Stimulated activated naive CD8-positive, alpha-beta T cell treated with anti-CD3 and anti-CD28 coated beads, Interleukin-15, Interleukin-2, amounts not matched to agents 100 U/mL and 50 U/mL, for 24 hours (primary cell): ENCODE results near the gene PDIA4.
A peak's percentile ranks its signal among the peaks of the same experiment; 100 is the strongest.
"Not testable (repeated sequence)": the region's sequence is repeated elsewhere in the genome, so short reads cannot be mapped to it uniquely, and the experiment has no call there.

Source experiments
- ATAC-seq: fragments of 150-1000 bp; cut with Tn5 transposase; one replicate; pipeline ENCODE4 v1.10.0; 2021
- DNase-seq: peaks from one replicate; pipeline ENCODE4 v3.0.0; 2021

The PDIA4 gene

GRCh38 chr7:149028346-149029109 lies at the start of gene PDIA4:
PDIA4 (minus strand) TSS chr7:149028505; CDS start chr7:149028408, 97 bp downstream.
- ATAC-seq (peak; percentile 97), DNase-seq (peak; percentile 100)

- ATAC-seq: no peak
Measured at GRCh38 chr7:149077594-149077993, 49.3 kb upstream of the PDIA4 start.

GRCh38 chr7:149075286-149075685 lies 47.0 kb upstream of the PDIA4 start:
- DNase-seq (no peak), ATAC-seq (no peak)

More at GRCh38 chr7:149077594-149077993, 49.3 kb upstream of the PDIA4 start:
- no peak for DNase-seq

- ATAC-seq (no peak), DNase-seq (no peak)
Measured at GRCh38 chr7:149074116-149074885, 46.0 kb upstream of the PDIA4 start.

GRCh38 chr7:149072438-149072775 lies 44.1 kb upstream of the PDIA4 start:
- no peak for DNase-seq
- ATAC-seq: no peak

GRCh38 chr7:149071641-149072437 lies 43.5 kb upstream of the PDIA4 start:
- ATAC-seq (peak; percentile 81), DNase-seq (peak; percentile 56)

GRCh38 chr7:149071182-149071635 lies 42.9 kb upstream of the PDIA4 start:
- no peak for DNase-seq
- ATAC-seq: no peak

GRCh38 chr7:149070372-149071125 lies 42.2 kb upstream of the PDIA4 start:
- ATAC-seq (no peak), DNase-seq (no peak)

- no peak for DNase-seq
- ATAC-seq: no peak
Measured at GRCh38 chr7:149067869-149068268, 39.6 kb upstream of the PDIA4 start.

GRCh38 chr7:149063476-149063875 lies 35.2 kb upstream of the PDIA4 start:
- no peak for ATAC-seq
- DNase-seq: no peak

GRCh38 chr7:149062217-149062899 lies 34.1 kb upstream of the PDIA4 start:
- ATAC-seq, DNase-seq: not testable (repeated sequence)

GRCh38 chr7:149060156-149060555 lies 31.9 kb upstream of the PDIA4 start:
- ATAC-seq (no peak), DNase-seq (no peak)

- no peak for ATAC-seq
Measured at GRCh38 chr7:149053885-149054284, 25.6 kb upstream of the PDIA4 start.

GRCh38 chr7:149053384-149053783 lies 25.1 kb upstream of the PDIA4 start:
- ATAC-seq (no peak), DNase-seq (no peak)

More at GRCh38 chr7:149053885-149054284, 25.6 kb upstream of the PDIA4 start:
- DNase-seq: no peak

GRCh38 chr7:149050941-149051340 lies 22.6 kb upstream of the PDIA4 start:
- no peak for DNase-seq
- no peak for ATAC-seq

- no peak for ATAC-seq
Measured at GRCh38 chr7:149048805-149049204, 20.5 kb upstream of the PDIA4 start.

GRCh38 chr7:149046416-149046815 lies 18.1 kb upstream of the PDIA4 start:
- ATAC-seq (no peak), DNase-seq (no peak)

More at GRCh38 chr7:149048805-149049204, 20.5 kb upstream of the PDIA4 start:
- DNase-seq: no peak

GRCh38 chr7:149043936-149044335 lies 15.6 kb upstream of the PDIA4 start:
- DNase-seq (no peak), ATAC-seq (no peak)

- no peak for ATAC-seq
- DNase-seq: no peak
Measured at GRCh38 chr7:149041350-149041749, 13.0 kb upstream of the PDIA4 start.

- DNase-seq, ATAC-seq: not testable (repeated sequence)
Measured at GRCh38 chr7:149038641-149039040, 10.3 kb upstream of the PDIA4 start.

GRCh38 chr7:149036676-149037075 lies 8.4 kb upstream of the PDIA4 start:
- ATAC-seq: no peak
- DNase-seq: no peak
